Ishikawa (cell line): ENCODE results near the gene GTSE1.

ENCODE experiments used
- CEBPB ChIP-seq: IDR thresholded peaks from 2 replicates; pipeline ENCODE4 v1.6.1; 2012
- EGR1 ChIP-seq: IDR thresholded peaks from 2 replicates; pipeline ENCODE4 v1.6.1; 2012
- EP300 ChIP-seq: IDR thresholded peaks from 2 replicates; pipeline ENCODE4 v1.6.1; 2012; ENCODE audit warnings: borderline replicate concordance
- FOXM1 ChIP-seq: IDR thresholded peaks from 2 replicates; pipeline ENCODE4 v1.6.1; 2012; ENCODE audit warnings: low read depth, borderline replicate concordance
- MAX ChIP-seq: IDR thresholded peaks from 2 replicates; pipeline ENCODE4 v1.6.1; 2012
- RAD21 ChIP-seq: IDR thresholded peaks from 2 replicates; pipeline ENCODE4 v1.6.1; 2012; ENCODE audit warnings: low read depth
- TAF1 ChIP-seq: IDR thresholded peaks from 2 replicates; pipeline ENCODE4 v1.6.1; 2012; ENCODE audit warnings: low read depth, mild to moderate bottlenecking
- TEAD4 ChIP-seq: IDR thresholded peaks from 2 replicates; pipeline ENCODE4 v1.6.1; 2012
- USF1 ChIP-seq: IDR thresholded peaks from 2 replicates; pipeline ENCODE4 v1.6.1; 2012
- YY1 ChIP-seq: IDR thresholded peaks from 2 replicates; pipeline ENCODE4 v1.6.1; 2012; ENCODE audit warnings: low read depth
- ZBTB7A ChIP-seq: IDR thresholded peaks from 2 replicates; pipeline ENCODE4 v1.6.1; 2012; ENCODE audit warnings: low read depth

GTSE1 gene

GRCh38 chr22:46379066-46379930, 82.6 kb downstream of the GTSE1 start:
- TF ChIP-seq USF1 (no peak), CEBPB (0 out of 2 replicates have a peak, but pooled peaks have one; percentile 38), EGR1 (no peak)

- no peak for TF ChIP-seq ZBTB7A
- TF ChIP-seq EP300 = no peak
- TF ChIP-seq RAD21 = no peak
- TF ChIP-seq TAF1 = no peak
- TF ChIP-seq YY1 = no peak
- no peak for TF ChIP-seq MAX
- no peak for TF ChIP-seq FOXM1
- TF ChIP-seq CEBPB = no peak
- no peak for TF ChIP-seq TEAD4
These were observed 83.4 kb downstream of the GTSE1 start for GRCh38 chr22:46380069-46380468.
